ENCODE measurements around the gene GATA3. TPM values are rescaled to one million over a fixed set of nuclear protein-coding genes. Genes with fewer than 3 reads are reported as not detected.

The GATA3 gene
- total RNA-seq, 1 donor from 2014 or later: 0.69 TPM

- Mint-ChIP-seq H3K36me3 (ENCODE audit: unreplicated experiment) (no peaks in the 10 kb centered on the region), H3K9me3 (ENCODE audit: unreplicated experiment) (no peaks in the 10 kb centered on the region), H3K4me3 (ENCODE audit: unreplicated experiment) (no peak overlapping the region), H3K27me3 (ENCODE audit: unreplicated experiment) (peaks cover 2% of the 10 kb centered on the region), H3K4me1 (ENCODE audit: low read depth, unreplicated experiment) (no peaks in the 10 kb centered on the region), H3K27ac (ENCODE audit: unreplicated experiment) (no peak overlapping the region)
- DNase-seq: no peak
- no peak for TF ChIP-seq CTCF (IDR thresholded peaks at IDR 0.05; ENCODE audit: partially characterized antibody, unreplicated experiment)
Measured at GRCh38 chr10:8104005-8104404, 49.5 kb downstream of the GATA3 start.

- peaks cover 3% of the 10 kb centered on the region for H3K27me3 Mint-ChIP-seq (ENCODE audit: unreplicated experiment)
- no peaks in the 10 kb centered on the region for H3K4me1 Mint-ChIP-seq (ENCODE audit: low read depth, unreplicated experiment)
- no peak overlapping the region for H3K27ac Mint-ChIP-seq (ENCODE audit: unreplicated experiment)
- TF ChIP-seq CTCF (IDR thresholded peaks at IDR 0.05; ENCODE audit: partially characterized antibody, unreplicated experiment): no peak
- no peaks in the 10 kb centered on the region for H3K36me3 Mint-ChIP-seq (ENCODE audit: unreplicated experiment)
- no peak overlapping the region for H3K4me3 Mint-ChIP-seq (ENCODE audit: unreplicated experiment)
- H3K9me3 Mint-ChIP-seq (ENCODE audit: unreplicated experiment): peaks cover 2% of the 10 kb centered on the region
- DNase-seq: no peak
Measured at GRCh38 chr10:8104721-8105120, 50.2 kb downstream of the GATA3 start.

GRCh38 chr10:8105932-8106331 lies 51.4 kb downstream of the GATA3 start:
- H3K4me3 Mint-ChIP-seq (ENCODE audit: unreplicated experiment): no peak overlapping the region
- H3K4me1 Mint-ChIP-seq (ENCODE audit: low read depth, unreplicated experiment): peaks cover 1% of the 10 kb centered on the region
- H3K9me3 Mint-ChIP-seq (ENCODE audit: unreplicated experiment): peaks cover 2% of the 10 kb centered on the region
- H3K27ac Mint-ChIP-seq (ENCODE audit: unreplicated experiment): no peak overlapping the region
- no peak for TF ChIP-seq CTCF (IDR thresholded peaks at IDR 0.05; ENCODE audit: partially characterized antibody, unreplicated experiment)
- H3K36me3 Mint-ChIP-seq (ENCODE audit: unreplicated experiment): no peaks in the 10 kb centered on the region
- H3K27me3 Mint-ChIP-seq (ENCODE audit: unreplicated experiment): peaks cover 5% of the 10 kb centered on the region
- DNase-seq: no peak

- H3K4me1 Mint-ChIP-seq (ENCODE audit: low read depth, unreplicated experiment): peaks cover 4% of the 10 kb centered on the region
- H3K27me3 Mint-ChIP-seq (ENCODE audit: unreplicated experiment): peaks cover 6% of the 10 kb centered on the region
- no peak overlapping the region for H3K4me3 Mint-ChIP-seq (ENCODE audit: unreplicated experiment)
- TF ChIP-seq CTCF (IDR thresholded peaks at IDR 0.05; ENCODE audit: partially characterized antibody, unreplicated experiment): no peak
- no peak overlapping the region for H3K27ac Mint-ChIP-seq (ENCODE audit: unreplicated experiment)
- peaks cover 2% of the 10 kb centered on the region for H3K9me3 Mint-ChIP-seq (ENCODE audit: unreplicated experiment)
- DNase-seq: no peak
- H3K36me3 Mint-ChIP-seq (ENCODE audit: unreplicated experiment): no peaks in the 10 kb centered on the region
Measured at GRCh38 chr10:8112230-8112905, 57.9 kb downstream of the GATA3 start.

GRCh38 chr10:8112942-8113442 lies 58.5 kb downstream of the GATA3 start:
- peaks cover 4% of the 10 kb centered on the region for H3K4me1 Mint-ChIP-seq (ENCODE audit: low read depth, unreplicated experiment)
- H3K27ac Mint-ChIP-seq (ENCODE audit: unreplicated experiment): no peak overlapping the region
- peaks cover 6% of the 10 kb centered on the region for H3K27me3 Mint-ChIP-seq (ENCODE audit: unreplicated experiment)
- H3K9me3 Mint-ChIP-seq (ENCODE audit: unreplicated experiment): peaks cover 2% of the 10 kb centered on the region
- H3K4me3 Mint-ChIP-seq (ENCODE audit: unreplicated experiment): no peak overlapping the region
- DNase-seq: no peak
- TF ChIP-seq CTCF (IDR thresholded peaks at IDR 0.05; ENCODE audit: partially characterized antibody, unreplicated experiment): no peak
- H3K36me3 Mint-ChIP-seq (ENCODE audit: unreplicated experiment): no peaks in the 10 kb centered on the region
